ENCODE measurements around the gene TTF2. TPM values are rescaled to one million over a fixed set of nuclear protein-coding genes. Genes with fewer than 3 reads are reported as not detected.

The TTF2 gene
- total RNA-seq, 4 donors from 2014 or later: 12.9 to 37.5 (median 19.3) TPM

- 64 to 77% methylated on average over 2 of the region's 2 CpGs for WGBS, 2 donors
- no peak for DNase-seq (ENCODE audit: low spot score in 2 of 2)
Observed at GRCh38 chr1:117061986-117062415, 1.9 kb downstream of the TTF2 start.

GRCh38 chr1:117066367-117066766 lies 6.2 kb downstream of the TTF2 start:
- 65 to 80% methylated on average over 6 of the region's 6 CpGs for WGBS, 2 donors
- Histone ChIP-seq H3K27ac (no peak overlapping the region), H3K36me3 (peaks cover 0 to 5% (median 0%) of the 10 kb centered on the region in 3 donors), H3K9me3 (no peaks in the 10 kb centered on the region), H3K4me3 (no peak overlapping the region), H3K27me3 (no peaks in the 10 kb centered on the region), H3K4me1 (no peaks in the 10 kb centered on the region)
- TF ChIP-seq POLR2A (IDR thresholded peaks at IDR 0.05) (no peak), EP300 (IDR thresholded peaks at IDR 0.05) (no peak), CTCF (IDR thresholded peaks at IDR 0.05) (no peak)
- DNase-seq (ENCODE audit: low spot score in 2 of 2): no peak

More at GRCh38 chr1:117061986-117062415, 1.9 kb downstream of the TTF2 start:
- peaks cover 0 to 5% (median 0%) of the 10 kb centered on the region in 3 donors for H3K36me3 ChIP-seq
- H3K27me3 ChIP-seq: no peaks in the 10 kb centered on the region
- H3K4me3 ChIP-seq: no peak overlapping the region
- H3K4me1 ChIP-seq: peaks cover 0 to 15% (median 6%) of the 10 kb centered on the region in 4 donors
- H3K27ac ChIP-seq: no peak overlapping the region
- H3K9me3 ChIP-seq: no peaks in the 10 kb centered on the region
- TF ChIP-seq CTCF (IDR thresholded peaks at IDR 0.05) (no peak), EP300 (IDR thresholded peaks at IDR 0.05) (no peak), POLR2A (IDR thresholded peaks at IDR 0.05) (no peak)

GRCh38 chr1:117067533-117068370 lies 7.6 kb downstream of the TTF2 start:
- Histone ChIP-seq H3K27ac (no peak overlapping the region), H3K27me3 (no peaks in the 10 kb centered on the region), H3K36me3 (peaks cover 0 to 5% (median 0%) of the 10 kb centered on the region in 3 donors), H3K4me1 (no peaks in the 10 kb centered on the region), H3K4me3 (no peak overlapping the region), H3K9me3 (no peaks in the 10 kb centered on the region)
- TF ChIP-seq EP300 (IDR thresholded peaks at IDR 0.05): no peak
- TF ChIP-seq CTCF (IDR thresholded peaks at IDR 0.05): peak; percentile 55 to 82 (median 74)
- TF ChIP-seq POLR2A (IDR thresholded peaks at IDR 0.05): no peak
- WGBS, 2 donors: 56 to 57% methylated on average over 6 of the region's 6 CpGs
- peak in 1 of 2 donors; percentile 31 for DNase-seq (ENCODE audit: low spot score in 2 of 2)

GRCh38 chr1:117068580-117068979 lies 8.5 kb downstream of the TTF2 start:
- no peaks in the 10 kb centered on the region for H3K9me3 ChIP-seq
- H3K27me3 ChIP-seq: no peaks in the 10 kb centered on the region
- peaks cover 0 to 5% (median 0%) of the 10 kb centered on the region in 3 donors for H3K36me3 ChIP-seq
- no peak for DNase-seq (ENCODE audit: low spot score in 2 of 2)
- H3K27ac ChIP-seq: no peak overlapping the region
- WGBS, 2 donors: 55 to 65% methylated on average over 5 of the region's 5 CpGs
- TF ChIP-seq POLR2A (IDR thresholded peaks at IDR 0.05): no peak
- no peak for TF ChIP-seq EP300 (IDR thresholded peaks at IDR 0.05)
- TF ChIP-seq CTCF (IDR thresholded peaks at IDR 0.05): no peak
- H3K4me3 ChIP-seq: no peak overlapping the region
- no peaks in the 10 kb centered on the region for H3K4me1 ChIP-seq

GRCh38 chr1:117069220-117069844 lies 9.2 kb downstream of the TTF2 start:
- no peaks in the 10 kb centered on the region for H3K27me3 ChIP-seq
- H3K4me1 ChIP-seq: no peaks in the 10 kb centered on the region
- 71 to 76% methylated on average over 4 of the region's 4 CpGs for whole genome bisulfite sequencing, 2 donors
- no peak for DNase-seq (ENCODE audit: low spot score in 2 of 2)
- H3K4me3 ChIP-seq: no peak overlapping the region
- TF ChIP-seq POLR2A (IDR thresholded peaks at IDR 0.05): no peak
- TF ChIP-seq CTCF (IDR thresholded peaks at IDR 0.05): no peak
- TF ChIP-seq EP300 (IDR thresholded peaks at IDR 0.05): no peak
- H3K36me3 ChIP-seq: peaks cover 0 to 9% (median 0%) of the 10 kb centered on the region in 3 donors
- no peaks in the 10 kb centered on the region for H3K9me3 ChIP-seq
- H3K27ac ChIP-seq: no peak overlapping the region
